GM12878 (cell line): ENCODE measurements around the gene SLC25A45. TPM values are rescaled to one million over a fixed set of nuclear protein-coding genes. Genes with fewer than 3 reads are reported as not detected.

Source experiments
- ATAC-seq: fragments of 200-7000 bp; cut with Tn5 transposase; 3 replicates; pipeline ENCODE4 v1.9.1; 2020; ENCODE audit warnings: mild to moderate bottlenecking, moderate library complexity
- BruUV-seq: library from RNA; stranded (reverse); fragments of 400-500 nt; replicated peaks from 2 replicates; lab custom pipeline; 2021; lab: Mats Ljungman, UMichigan
- CTCF ChIA-PET: fragments of 300-600 bp; sonication (Branson Sonifier 250); formaldehyde crosslinking; extraction: SDS; loops from one replicate; lab custom pipeline; 2021; ENCODE audit warnings: inconsistent platforms; lab: Yijun Ruan, JAX
- POLR2A ChIA-PET: fragments of 350-600 bp; formaldehyde crosslinking; extraction: SDS; loops from one replicate; lab custom pipeline; 2021; ENCODE audit warnings: inconsistent platforms; lab: Charles Lee
- RAD21 ChIA-PET: fragments of 300-600 bp; sonication (Branson Sonifier 250); formaldehyde crosslinking; loops from one replicate; lab custom pipeline; 2023; ENCODE audit warnings: antibody characterized with exemption; ENCODE audit not compliant: unreplicated experiment; lab: Charles Lee
- SMC1A ChIA-PET: fragments of 300-600 bp; sonication (Branson Sonifier 250); formaldehyde crosslinking; loops from one replicate; lab custom pipeline; 2023; ENCODE audit not compliant: unreplicated experiment, uncharacterized antibody; lab: Charles Lee
- DNase-seq: peaks from one replicate; pipeline ENCODE4 v3.0.0-alpha.2; 2011; ENCODE audit warnings: low read depth, low spot score
- FAIRE-seq: peaks from 3 replicates; lab custom pipeline; 2011; peaks lifted over from hg19 to GRCh38; lab: Jason Lieb, UNC
- H2AFZ ChIP-seq: 2 replicates; pipeline ENCODE4 v1.6.0; 2011; ENCODE audit warnings: low read depth, low read length, control low read depth; ENCODE audit not compliant: control insufficient read depth
- H3K27ac ChIP-seq: 2 replicates; pipeline ENCODE4 v1.5.1; 2011; ENCODE audit warnings: control low read depth; ENCODE audit not compliant: control insufficient read depth, insufficient read depth
- H3K27me3 ChIP-seq, 2 experiments: replicated peaks in 1 of 2; 2 replicates each; pipeline versions ENCODE4 v1.6.0 to v1.6.1; 2011; ENCODE audit warnings: low read length in 1 of 2; ENCODE audit not compliant: control insufficient read depth in 2 of 2, insufficient read depth in 2 of 2
- H3K36me3 ChIP-seq, 2 experiments: 2 replicates each; pipeline ENCODE4 v1.5.1; 2011; ENCODE audit warnings: low read length in 1 of 2; ENCODE audit not compliant: control insufficient read depth in 2 of 2, insufficient read depth in 2 of 2
- H3K4me1 ChIP-seq: 2 replicates; pipeline ENCODE4 v1.6.1; 2011; ENCODE audit warnings: mild to moderate bottlenecking, low read length, moderate library complexity, mixed read lengths; ENCODE audit not compliant: control insufficient read depth, insufficient read depth
- H3K4me2 ChIP-seq: 2 replicates; pipeline ENCODE4 v1.6.0; 2011; ENCODE audit warnings: control low read depth; ENCODE audit not compliant: control insufficient read depth, insufficient read depth
- H3K4me3 ChIP-seq: fragments of 200-600 bp; sonication (generic); 2 replicates; pipeline ENCODE4 v1.5.1; 2016
- H3K79me2 ChIP-seq: 2 replicates; pipeline ENCODE4 v1.6.0; 2011; ENCODE audit warnings: low read length; ENCODE audit not compliant: control insufficient read depth, insufficient read depth
- H3K9ac ChIP-seq: 2 replicates; pipeline ENCODE4 v1.8.0; 2011; ENCODE audit warnings: low read length, control low read depth, mixed read lengths; ENCODE audit not compliant: control insufficient read depth, insufficient read depth
- H3K9me3 ChIP-seq: replicated peaks from 3 replicates; pipeline ENCODE4 v1.5.1; 2011; ENCODE audit warnings: mild to moderate bottlenecking, low read length; ENCODE audit not compliant: control insufficient read depth, insufficient read depth
- H4K20me1 ChIP-seq: 2 replicates; pipeline ENCODE4 v1.6.0; 2011; ENCODE audit not compliant: control insufficient read depth, insufficient read depth
- BCL11A ChIP-seq: IDR thresholded peaks from 2 replicates; pipeline ENCODE4 v1.6.1; 2011; ENCODE audit warnings: low read depth, low read length
- CBX3 ChIP-seq: fragments of 200-600 bp; sonication (generic); IDR thresholded peaks from 2 replicates; pipeline ENCODE4 v1.6.1; 2016; ENCODE audit warnings: low read depth, borderline replicate concordance
- EGR1 ChIP-seq, 2 experiments: IDR thresholded peaks; 1 replicate in 1 of 2; 2 replicates in 1 of 2; pipeline ENCODE4 v1.6.1; 2011 to 2012; ENCODE audit warnings: low read depth in 2 of 2, low read length in 2 of 2, borderline replicate concordance in 1 of 2, mild to moderate bottlenecking in 1 of 2, moderate library complexity in 1 of 2
- HCFC1 ChIP-seq: fragments of 150-350 bp; IDR thresholded peaks from 2 replicates; pipeline ENCODE4 v1.6.1; 2014; ENCODE audit warnings: low read length
- HDGF ChIP-seq: fragments of 450-650 bp; IDR thresholded peaks from 2 replicates; pipeline ENCODE4 v1.6.1; 2016; ENCODE audit warnings: antibody characterized with exemption
- JUND ChIP-seq: IDR thresholded peaks from 2 replicates; pipeline ENCODE4 v1.6.1; 2012; ENCODE audit warnings: low read depth, mild to moderate bottlenecking, low read length, improper control_type of control experiment, moderate library complexity
- NBN ChIP-seq: fragments of 450-650 bp; IDR thresholded peaks from 2 replicates; pipeline ENCODE4 v1.6.1; 2016
- NRF1 ChIP-seq: conservative IDR thresholded peaks from 2 replicates; pipeline ENCODE4 v1.6.1; 2011; ENCODE audit warnings: mild to moderate bottlenecking, low read depth, low read length, improper control_type of control experiment
- RB1 ChIP-seq: fragments of 450-650 bp; formaldehyde crosslinking; IDR thresholded peaks from 2 replicates; pipeline ENCODE4 v1.6.1; 2017; ENCODE audit warnings: mild to moderate bottlenecking, borderline replicate concordance
- RCOR1 ChIP-seq: conservative IDR thresholded peaks from 2 replicates; pipeline ENCODE4 v1.6.1; 2012; ENCODE audit warnings: low read depth, low read length, improper control_type of control experiment
- SIX5 ChIP-seq: IDR thresholded peaks from 2 replicates; pipeline ENCODE4 v1.6.1; 2011; ENCODE audit warnings: mild to moderate bottlenecking, low read depth, low read length, moderate library complexity; ENCODE audit not compliant: severe bottlenecking
- SMARCA5 ChIP-seq: fragments of 450-650 bp; IDR thresholded peaks from 2 replicates; pipeline ENCODE4 v1.6.1; 2017; ENCODE audit warnings: mild to moderate bottlenecking
- ZSCAN29 ChIP-seq: fragments of 450-650 bp; IDR thresholded peaks from 2 replicates; pipeline ENCODE4 v1.6.1; 2017; ENCODE audit warnings: mild to moderate bottlenecking, moderate library complexity
- WGBS: methylation state at CpG from one replicate; pipeline ENCODE4 v1.1.6; 2016; ENCODE audit warnings: low lambda C conversion rate; ENCODE audit not compliant: insufficient replicate concordance, insufficient coverage; ENCODE audit errors: missing lambda C conversion rate; 5-methylcytosine and 5-hydroxymethylcytosine counted together
- in situ Hi-C: fragments of 300-500 bp; cut with MboI; formaldehyde crosslinking; loops from 9 replicates; pipeline ENCODE4 v1.14.3; 2018; ENCODE audit warnings: mixed read lengths
- intact Hi-C: fragments of 100-400 bp; cut with micrococcal nuclease; formaldehyde crosslinking; loops from one replicate; pipeline ENCODE4 v1.14.2; 2022; ENCODE audit not compliant: unreplicated experiment
- polyA plus RNA-seq, 11 experiments: library from polyadenylated mRNA; depleted of rRNA in 4 of 11; unstranded in 6 of 11; stranded (reverse) in 5 of 11; fragments of >200 nt; fragmentation: Nextera tagmentation in 4 of 11; fragmentation: Illumina TruSeq in 1 of 11; extraction: Ambion mirVana in 4 of 11; extraction: Trizol in 1 of 11; gene quantifications; 1 replicate in 1 of 11; 2 replicates in 10 of 11; pipeline versions ENCODE4 v1.2.1 to v1.2.3, GENCODE V29; 2011 to 2016; ENCODE audit warnings: inconsistent platforms in 2 of 11, missing spikeins in 2 of 11, low read depth in 1 of 11
- total RNA-seq, 4 experiments: library from RNA; depleted of rRNA in 3 of 4; stranded (reverse); fragments of >200 nt in 3 of 4; fragmentation: Illumina TruSeq in 1 of 4; extraction: Trizol in 1 of 4; gene quantifications; 2 replicates each; pipeline versions ENCODE4 v1.2.1 to v1.2.3, GENCODE V29; 2013 to 2021
- TF ChIP-seq, protein P1 (sequence below): fragments of 450-650 bp; IDR thresholded peaks from 2 replicates; pipeline ENCODE4 v1.6.1; 2017; ENCODE audit warnings: low read depth, mild to moderate bottlenecking, moderate library complexity
- TF ChIP-seq, protein P2 (sequence below): fragments of 450-650 bp; IDR thresholded peaks from 2 replicates; pipeline ENCODE4 v1.6.1; 2017; ENCODE audit warnings: mild to moderate bottlenecking

The SLC25A45 gene
- total and polyA plus RNA-seq, 10 of the 15 experiments (the other 5 are each of a cell fraction or from before 2014, with no cell fraction given), result 4.1 to 35.2 (median 20.3) TPM

DNA sequence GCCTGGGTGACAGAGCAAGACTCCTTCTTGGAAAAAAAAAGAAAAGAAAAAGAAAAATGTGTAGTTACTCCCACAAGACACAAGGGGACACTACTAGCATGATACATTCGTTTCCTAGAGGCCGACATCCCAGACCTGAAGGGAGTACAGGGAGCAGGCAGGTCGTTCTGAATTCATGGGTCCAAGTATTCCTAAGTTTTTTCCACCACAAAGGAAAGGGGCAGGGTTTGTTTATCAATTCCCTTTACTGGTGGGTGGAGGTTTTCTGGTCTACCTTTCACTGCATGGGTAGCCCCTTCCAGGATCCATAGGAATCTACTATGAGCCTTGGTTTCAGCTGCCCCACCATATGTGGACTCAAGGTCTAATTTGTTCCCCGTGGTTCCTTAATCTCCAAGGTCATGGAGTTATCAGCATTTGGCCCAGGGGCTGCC is 16.1 kb downstream of the SLC25A45 start (continued):
- TF ChIP-seq, protein P1, sequence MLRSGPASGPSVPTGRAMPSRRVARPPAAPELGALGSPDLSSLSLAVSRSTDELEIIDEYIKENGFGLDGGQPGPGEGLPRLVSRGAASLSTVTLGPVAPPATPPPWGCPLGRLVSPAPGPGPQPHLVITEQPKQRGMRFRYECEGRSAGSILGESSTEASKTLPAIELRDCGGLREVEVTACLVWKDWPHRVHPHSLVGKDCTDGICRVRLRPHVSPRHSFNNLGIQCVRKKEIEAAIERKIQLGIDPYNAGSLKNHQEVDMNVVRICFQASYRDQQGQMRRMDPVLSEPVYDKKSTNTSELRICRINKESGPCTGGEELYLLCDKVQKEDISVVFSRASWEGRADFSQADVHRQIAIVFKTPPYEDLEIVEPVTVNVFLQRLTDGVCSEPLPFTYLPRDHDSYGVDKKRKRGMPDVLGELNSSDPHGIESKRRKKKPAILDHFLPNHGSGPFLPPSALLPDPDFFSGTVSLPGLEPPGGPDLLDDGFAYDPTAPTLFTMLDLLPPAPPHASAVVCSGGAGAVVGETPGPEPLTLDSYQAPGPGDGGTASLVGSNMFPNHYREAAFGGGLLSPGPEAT, result 0 out of 2 replicates have a peak, but pooled peaks have one; percentile 27
- TF ChIP-seq HDGF (no peak), SIX5 (no peak), EGR1 (IDR thresholded peaks at IDR 0.05; ENCODE audit: borderline replicate concordance in 1 of 2, low read depth in 2 of 2, low read length in 2 of 2) (no peak), NRF1 (no peak), ZSCAN29 (no peak)

GRCh38 chr11:65363770-65364169 is 18.7 kb downstream of the SLC25A45 start:
- ChIA-PET RAD21 (interaction anchor here (1.5 kb wide), 1 partner anchor 147 kb away, joined by 4 read pairs; no protein-coding TSS in a partner anchor), SMC1A (interaction anchor here (1.4 kb wide), 1 partner anchor 107 kb away, joined by 3 read pairs; no protein-coding TSS in a partner anchor), POLR2A (interaction anchor here (0.6 kb wide), 1 partner anchor 18 kb away, joined by 6 read pairs; no protein-coding TSS in a partner anchor), CTCF (interaction anchor here (0.6 to 1.8 kb wide), 2 partner anchors 89 to 105 kb away, joined by 3 to 6 read pairs; no protein-coding TSS in a partner anchor)
- Histone ChIP-seq H3K36me3 (no peaks in the 10 kb centered on the region), H3K27ac (no peak overlapping the region), H2AFZ (no peak overlapping the region; the same call in 1 of the 2 replicates), H3K9me3 (no peaks in the 10 kb centered on the region), H3K9ac (no peak overlapping the region), H3K27me3 (no peaks in the 10 kb centered on the region; a peak in 1 of 4 replicates), H3K4me3 (no peak overlapping the region), H3K79me2 (no peaks in the 10 kb centered on the region), H3K4me1 (peaks cover 14% of the 10 kb centered on the region), H4K20me1 (no peaks in the 10 kb centered on the region), H3K4me2 (no peak overlapping the region)
- WGBS, result 75% methylated on average over 3 of the region's 3 CpGs
- intact Hi-C loops (no loop called here), in situ Hi-C loops (no loop called here)
- FAIRE-seq (no peak), ATAC-seq (no peak), DNase-seq (no peak)
- BruUV-seq, result no TSS peak
- TF ChIP-seq RCOR1 (no peak), RB1 (no peak), JUND (no peak), HCFC1 (no peak), BCL11A (no peak), NBN (no peak), CBX3 (no peak), SMARCA5 (no peak), EGR1 (IDR thresholded peaks at IDR 0.05; ENCODE audit: borderline replicate concordance in 1 of 2, low read depth in 2 of 2, low read length in 2 of 2) (no peak)
- TF ChIP-seq, protein P2, sequence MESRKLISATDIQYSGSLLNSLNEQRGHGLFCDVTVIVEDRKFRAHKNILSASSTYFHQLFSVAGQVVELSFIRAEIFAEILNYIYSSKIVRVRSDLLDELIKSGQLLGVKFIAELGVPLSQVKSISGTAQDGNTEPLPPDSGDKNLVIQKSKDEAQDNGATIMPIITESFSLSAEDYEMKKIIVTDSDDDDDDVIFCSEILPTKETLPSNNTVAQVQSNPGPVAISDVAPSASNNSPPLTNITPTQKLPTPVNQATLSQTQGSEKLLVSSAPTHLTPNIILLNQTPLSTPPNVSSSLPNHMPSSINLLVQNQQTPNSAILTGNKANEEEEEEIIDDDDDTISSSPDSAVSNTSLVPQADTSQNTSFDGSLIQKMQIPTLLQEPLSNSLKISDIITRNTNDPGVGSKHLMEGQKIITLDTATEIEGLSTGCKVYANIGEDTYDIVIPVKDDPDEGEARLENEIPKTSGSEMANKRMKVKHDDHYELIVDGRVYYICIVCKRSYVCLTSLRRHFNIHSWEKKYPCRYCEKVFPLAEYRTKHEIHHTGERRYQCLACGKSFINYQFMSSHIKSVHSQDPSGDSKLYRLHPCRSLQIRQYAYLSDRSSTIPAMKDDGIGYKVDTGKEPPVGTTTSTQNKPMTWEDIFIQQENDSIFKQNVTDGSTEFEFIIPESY, result no peak
